Measurements from ENCODE around the gene EFTUD2. TPM values are rescaled to one million over a fixed set of nuclear protein-coding genes. Genes with fewer than 3 reads are reported as not detected.

EFTUD2 gene
- total RNA-seq, 1 experiment from 2014 or later, result 150 TPM

DNA sequence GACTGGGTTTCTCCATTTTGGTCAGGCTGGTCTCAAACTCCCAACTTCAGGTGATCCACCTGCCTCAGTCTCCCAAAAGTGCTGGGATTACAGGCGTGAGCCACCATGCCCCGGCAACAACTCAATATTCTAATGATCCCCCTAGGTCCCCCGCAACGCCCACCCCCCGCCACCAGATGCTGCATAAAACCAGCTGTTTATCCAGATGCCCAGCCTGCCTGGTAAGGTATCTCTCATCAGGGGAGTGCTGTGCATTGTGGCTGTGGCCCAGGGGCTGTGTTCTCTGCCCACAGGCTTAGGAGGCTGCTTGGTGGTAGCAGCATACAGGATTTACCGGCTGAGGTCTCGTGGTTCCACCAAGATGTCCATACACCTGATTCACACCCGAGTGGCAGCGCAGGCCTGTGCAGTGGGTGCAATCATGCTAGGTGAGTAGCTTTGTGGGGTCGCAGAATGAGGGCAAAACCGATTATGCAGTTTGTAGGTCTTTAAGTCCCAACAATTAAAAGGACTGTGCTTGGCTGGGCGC lies 50.2 kb downstream of the EFTUD2 start:
- TF ChIP-seq ELF1 (IDR thresholded peaks at IDR 0.05; ENCODE audit: borderline replicate concordance, low read depth), result no peak
- TF ChIP-seq EZH2phosphoT487 (IDR thresholded peaks at IDR 0.05; ENCODE audit: borderline replicate concordance), result no peak
- no peak for TF ChIP-seq SRF (IDR thresholded peaks at IDR 0.05; ENCODE audit: low read depth)
- TF ChIP-seq, protein P1, sequence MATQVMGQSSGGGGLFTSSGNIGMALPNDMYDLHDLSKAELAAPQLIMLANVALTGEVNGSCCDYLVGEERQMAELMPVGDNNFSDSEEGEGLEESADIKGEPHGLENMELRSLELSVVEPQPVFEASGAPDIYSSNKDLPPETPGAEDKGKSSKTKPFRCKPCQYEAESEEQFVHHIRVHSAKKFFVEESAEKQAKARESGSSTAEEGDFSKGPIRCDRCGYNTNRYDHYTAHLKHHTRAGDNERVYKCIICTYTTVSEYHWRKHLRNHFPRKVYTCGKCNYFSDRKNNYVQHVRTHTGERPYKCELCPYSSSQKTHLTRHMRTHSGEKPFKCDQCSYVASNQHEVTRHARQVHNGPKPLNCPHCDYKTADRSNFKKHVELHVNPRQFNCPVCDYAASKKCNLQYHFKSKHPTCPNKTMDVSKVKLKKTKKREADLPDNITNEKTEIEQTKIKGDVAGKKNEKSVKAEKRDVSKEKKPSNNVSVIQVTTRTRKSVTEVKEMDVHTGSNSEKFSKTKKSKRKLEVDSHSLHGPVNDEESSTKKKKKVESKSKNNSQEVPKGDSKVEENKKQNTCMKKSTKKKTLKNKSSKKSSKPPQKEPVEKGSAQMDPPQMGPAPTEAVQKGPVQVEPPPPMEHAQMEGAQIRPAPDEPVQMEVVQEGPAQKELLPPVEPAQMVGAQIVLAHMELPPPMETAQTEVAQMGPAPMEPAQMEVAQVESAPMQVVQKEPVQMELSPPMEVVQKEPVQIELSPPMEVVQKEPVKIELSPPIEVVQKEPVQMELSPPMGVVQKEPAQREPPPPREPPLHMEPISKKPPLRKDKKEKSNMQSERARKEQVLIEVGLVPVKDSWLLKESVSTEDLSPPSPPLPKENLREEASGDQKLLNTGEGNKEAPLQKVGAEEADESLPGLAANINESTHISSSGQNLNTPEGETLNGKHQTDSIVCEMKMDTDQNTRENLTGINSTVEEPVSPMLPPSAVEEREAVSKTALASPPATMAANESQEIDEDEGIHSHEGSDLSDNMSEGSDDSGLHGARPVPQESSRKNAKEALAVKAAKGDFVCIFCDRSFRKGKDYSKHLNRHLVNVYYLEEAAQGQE (IDR thresholded peaks at IDR 0.05; ENCODE audit: low read depth), result no peak
- no peak for TF ChIP-seq YY1 (IDR thresholded peaks at IDR 0.05; ENCODE audit: extremely low read depth, insufficient replicate concordance, low read depth, low read length)
- CTCF ChIA-PET, result interaction anchor here (1.0 kb wide), 1 partner anchor 30 kb away, joined by 3 read pairs; no protein-coding TSS in a partner anchor
- intact Hi-C loops (cut with micrococcal nuclease), result no loop called here
- H3K79me2 ChIP-seq (ENCODE audit: insufficient read depth, low read length), result no peaks in the 10 kb centered on the region
- H3K9me2 ChIP-seq (ENCODE audit: insufficient read depth), result no peaks in the 10 kb centered on the region
- no peak overlapping the region for H3K4me3 ChIP-seq (replicated peaks in 1 of 2; ENCODE audit: low read depth in 1 of 2, low read length in 2 of 2)
- DNase-seq (ENCODE audit: low read depth, low spot score) (no peak), ATAC-seq (no peak)
- H3K4me1 ChIP-seq (ENCODE audit: control insufficient read depth in 1 of 2, insufficient read depth in 2 of 2, low read length in 2 of 2), result peaks cover 0 to 6% of the 10 kb centered on the region in 2 experiments; a peak in 1 of 4 replicates
- H3K9ac ChIP-seq (ENCODE audit: low read length), result no peak overlapping the region
- H3K4me2 ChIP-seq (ENCODE audit: low read length), result no peak overlapping the region
- RAD21 ChIA-PET (ENCODE audit: low non-redundant PET in 1 of 2, low total read pairs in 2 of 2, uncharacterized antibody in 2 of 2, unreplicated experiment in 2 of 2), result no interaction called here
- H3K27ac ChIP-seq (ENCODE audit: low read depth, low read length), result no peak overlapping the region
- no peaks in the 10 kb centered on the region for H4K20me1 ChIP-seq (ENCODE audit: insufficient read depth)
- H3K27me3 ChIP-seq (ENCODE audit: insufficient read depth, low read length), result no peaks in the 10 kb centered on the region
- H3K9me3 ChIP-seq (ENCODE audit: control insufficient read depth in 1 of 2, insufficient read depth in 1 of 2, low read depth in 1 of 2, low read length in 2 of 2), result no peaks in the 10 kb centered on the region
- no TSS peak for BruUV-seq (replicated peaks)
- H2AFZ ChIP-seq (ENCODE audit: low read depth, low read length, poor library complexity, severe bottlenecking), result no peak overlapping the region
- peaks cover 23 to 24% of the 10 kb centered on the region in 2 experiments for H3K36me3 ChIP-seq (ENCODE audit: control insufficient read depth in 1 of 2, insufficient read depth in 2 of 2, low read length in 2 of 2)
- POLR2A ChIA-PET, result no interaction called here
